Measurements from ENCODE around the gene LTV1. TPM values are rescaled to one million over a fixed set of nuclear protein-coding genes. Genes with fewer than 3 reads are reported as not detected.

Gene LTV1
- total and polyA plus RNA-seq, 9 of the 15 experiments (the other 6 are each of a cell fraction or from before 2014, with no cell fraction given): 57.9 to 162 (median 119) TPM

DNA sequence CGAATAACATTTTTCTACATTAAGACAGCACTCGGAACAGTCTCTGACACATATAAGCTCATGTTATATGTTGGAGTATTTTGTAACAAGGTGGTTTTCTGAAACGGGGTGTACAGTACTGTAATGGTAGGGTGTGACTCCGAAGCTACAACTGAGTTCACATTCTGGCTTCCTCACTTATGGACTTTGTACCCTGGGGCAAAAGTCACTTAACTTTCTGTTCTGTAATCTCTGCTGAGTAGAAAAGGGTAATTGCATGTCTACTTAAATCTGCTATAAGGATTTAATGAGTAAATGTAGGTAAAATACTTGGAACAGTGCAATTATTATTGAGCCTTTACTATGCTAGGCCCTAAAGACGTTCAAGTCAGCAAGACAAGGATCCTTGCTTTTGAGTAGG lies 4.7 kb upstream of the LTV1 start:
- Histone ChIP-seq H3K9ac (ENCODE audit: insufficient read depth in 1 of 2, low read depth in 2 of 2, low read length in 2 of 2) (no peak overlapping the region), H3K9me1 (ENCODE audit: control insufficient read depth, insufficient read depth, low read length) (no peaks in the 10 kb centered on the region), H2AFZ (ENCODE audit: low read depth, low read length) (peak overlapping the region; percentile 35; the same call in 1 of the 2 replicates), H3K79me2 (ENCODE audit: control insufficient read depth, insufficient read depth, low read length) (peaks cover 6% of the 10 kb centered on the region), H3K27ac (ENCODE audit: extremely low read depth, low read depth, low read length) (no peak overlapping the region), H3K27me3 (ENCODE audit: control insufficient read depth in 2 of 2, insufficient read depth in 2 of 2, low read length in 2 of 2) (no peaks in the 10 kb centered on the region), H3K36me3 (ENCODE audit: control insufficient read depth, insufficient read depth, low read length) (no peaks in the 10 kb centered on the region), H3K4me1 (replicated peaks in 1 of 2; ENCODE audit: control insufficient read depth in 2 of 2, insufficient read depth in 2 of 2, low read length in 2 of 2) (peaks cover 2 to 7% of the 10 kb centered on the region in 2 experiments; a peak in 3 of 5 replicates), H3K9me3 (replicated peaks; ENCODE audit: control insufficient read depth, insufficient read depth, low read depth, low read length) (no peaks in the 10 kb centered on the region), H3K4me2 (ENCODE audit: insufficient read depth, low read length) (no peak overlapping the region), H3K4me3 (no peak overlapping the region), H4K20me1 (replicated peaks; ENCODE audit: control insufficient read depth, insufficient read depth, low read length) (no peaks in the 10 kb centered on the region)
- POLR2A ChIA-PET: no interaction called here
- DNase-seq (ENCODE audit: extremely low read depth in 1 of 4, low spot score in 3 of 4) (no peak), ATAC-seq (no peak), FAIRE-seq (no peak)
- CTCF ChIA-PET (ENCODE audit: low intra/inter-chr PET ratio): no interaction called here
- intact Hi-C loops (cut with micrococcal nuclease) (no loop called here), in situ Hi-C loops (cut with MboI) (no loop called here)
- TF ChIP-seq SNIP1 (IDR thresholded peaks at IDR 0.05; ENCODE audit: low read depth): no peak
- TF ChIP-seq RAD21 (CRISPR knock-in tag; conservative IDR thresholded peaks at IDR 0.05 in 1 of 2, IDR thresholded peaks at IDR 0.05 in 1 of 2): no peak
- TF ChIP-seq, protein P1, sequence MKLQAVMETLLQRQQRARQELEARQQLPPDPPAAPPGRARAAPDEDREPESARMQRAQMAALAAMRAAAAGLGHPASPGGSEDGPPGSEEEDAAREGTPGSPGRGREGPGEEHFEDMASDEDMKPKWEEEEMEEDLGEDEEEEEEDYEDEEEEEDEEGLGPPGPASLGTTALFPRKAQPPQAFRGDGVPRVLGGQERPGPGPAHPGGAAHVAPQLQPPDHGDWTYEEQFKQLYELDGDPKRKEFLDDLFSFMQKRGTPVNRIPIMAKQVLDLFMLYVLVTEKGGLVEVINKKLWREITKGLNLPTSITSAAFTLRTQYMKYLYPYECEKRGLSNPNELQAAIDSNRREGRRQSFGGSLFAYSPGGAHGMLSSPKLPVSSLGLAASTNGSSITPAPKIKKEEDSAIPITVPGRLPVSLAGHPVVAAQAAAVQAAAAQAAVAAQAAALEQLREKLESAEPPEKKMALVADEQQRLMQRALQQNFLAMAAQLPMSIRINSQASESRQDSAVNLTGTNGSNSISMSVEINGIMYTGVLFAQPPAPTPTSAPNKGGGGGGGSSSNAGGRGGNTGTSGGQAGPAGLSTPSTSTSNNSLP (IDR thresholded peaks at IDR 0.05; ENCODE audit: borderline replicate concordance, low read depth, low read length): no peak
- no peak for TF ChIP-seq HEY1 (CRISPR knock-in tag; IDR thresholded peaks at IDR 0.05; ENCODE audit: borderline replicate concordance)
- BruUV-seq (replicated peaks): no TSS peak
- WGBS (ENCODE audit: insufficient coverage, low coverage, missing lambda C conversion rate): 71% methylated on average over 5 of the region's 5 CpGs
